ENCODE measurements around the gene SERPINE1.
"Not testable (repeated sequence)": the region's sequence is repeated elsewhere in the genome, so short reads cannot be mapped to it uniquely, and the experiment has no call there.

The SERPINE1 gene

DNA sequence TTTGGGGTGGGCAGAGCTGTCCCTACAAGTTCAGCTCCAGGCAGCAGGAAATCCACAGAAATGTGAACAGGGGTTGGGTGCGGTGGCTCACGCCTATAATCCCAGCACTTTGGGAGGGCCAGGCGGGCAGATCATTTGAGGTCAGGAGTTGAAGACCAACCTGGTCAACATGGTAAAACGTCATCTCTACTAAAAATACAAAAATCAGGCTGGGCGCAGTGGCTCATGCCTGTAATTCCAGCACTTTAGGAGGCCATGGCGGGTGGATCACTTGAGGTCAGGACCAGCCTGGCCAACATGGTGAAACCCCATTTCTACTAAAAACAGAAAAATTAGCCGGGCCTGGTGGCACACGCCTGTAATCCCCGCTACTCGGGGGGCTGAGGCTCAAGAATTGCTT is 23.2 kb upstream of the SERPINE1 start:
- not testable (repeated sequence) for DNase-seq

DNA sequence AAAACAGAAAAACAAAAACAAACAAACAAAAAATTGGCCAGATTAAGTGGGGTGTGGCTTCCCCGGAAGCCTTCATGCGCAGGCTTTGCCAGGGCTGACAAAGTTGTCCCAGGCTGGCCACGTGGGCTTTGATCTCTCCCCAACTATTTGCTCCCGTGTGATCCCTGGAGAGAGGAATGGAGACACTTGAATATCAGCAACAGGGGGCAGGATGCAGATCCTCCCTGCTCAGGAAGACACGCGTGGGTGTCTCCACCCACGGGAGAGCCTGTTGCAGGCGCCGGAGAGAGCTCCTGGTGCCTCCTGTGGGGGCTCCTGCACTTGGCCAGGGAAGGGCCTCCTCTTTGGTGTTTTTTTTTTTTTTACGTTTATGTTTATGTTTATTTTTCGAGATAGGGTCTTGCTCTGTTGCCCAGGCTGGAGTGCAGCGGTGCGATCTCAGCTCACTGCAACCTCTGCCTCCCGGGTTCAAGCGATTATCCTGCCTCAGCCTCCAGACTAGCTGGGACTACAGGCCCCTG is 22.7 kb upstream of the SERPINE1 start:
- DNase-seq = no peak

DNA sequence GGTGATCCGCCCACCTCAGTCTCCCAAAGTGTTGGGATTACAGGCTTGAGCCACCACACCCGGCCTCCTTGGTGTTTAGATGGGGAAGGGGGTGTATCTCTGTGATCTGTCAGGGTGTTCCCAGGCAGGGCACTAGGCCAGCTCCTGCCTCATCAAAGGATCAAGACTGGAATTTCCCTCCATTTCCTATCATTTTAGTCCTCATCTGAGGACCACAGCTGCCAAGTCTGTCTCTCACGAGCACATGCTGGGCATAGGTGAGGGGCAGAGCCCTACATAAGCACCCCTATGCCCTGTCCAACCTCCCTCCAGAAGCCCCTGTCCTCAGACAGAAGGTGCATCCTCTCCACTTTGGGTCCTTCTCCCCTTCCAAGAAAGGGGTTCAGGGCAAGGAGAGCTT is 22.1 kb upstream of the SERPINE1 start:
- DNase-seq = no peak

DNA sequence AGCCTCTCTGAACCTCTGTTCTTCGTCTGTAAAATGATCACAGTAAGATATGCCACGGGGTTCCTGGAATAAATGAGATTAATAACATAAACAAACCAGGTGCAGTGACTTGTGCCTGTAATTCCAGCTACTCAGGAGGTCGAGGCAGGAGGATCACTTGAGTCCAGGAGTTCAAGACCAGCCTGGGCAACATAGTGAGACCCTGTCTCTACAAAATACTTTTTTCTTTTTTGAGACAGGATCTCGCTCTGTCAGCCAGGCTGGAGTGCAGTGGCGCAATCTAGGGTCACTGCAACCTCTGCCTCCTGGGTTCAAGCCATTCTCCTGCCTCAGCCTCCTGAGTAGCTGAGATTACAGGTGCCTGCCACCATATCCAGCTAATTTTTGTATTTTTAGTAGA is 21.7 kb upstream of the SERPINE1 start:
- not testable (repeated sequence) for DNase-seq

DNA sequence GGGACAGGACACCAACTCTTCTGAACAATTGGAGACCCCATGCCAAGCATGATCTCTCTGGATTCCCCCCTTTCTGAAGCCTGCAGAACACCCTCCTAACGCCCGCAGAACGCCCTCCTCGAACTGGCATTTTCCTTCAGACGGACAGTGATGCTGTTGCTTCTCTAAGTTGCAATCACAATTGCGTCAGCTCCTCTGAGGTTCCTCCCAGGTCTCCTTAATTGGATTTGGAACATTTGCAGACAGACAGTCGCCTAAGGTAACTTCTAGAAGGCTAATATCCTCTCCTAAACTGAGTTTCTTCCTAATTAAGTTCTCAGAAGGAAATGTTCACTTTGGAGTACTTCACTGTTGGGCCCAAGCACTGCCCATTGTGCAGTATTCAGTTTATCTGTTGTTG is 20.5 kb upstream of the SERPINE1 start:
- no peak for DNase-seq

DNA sequence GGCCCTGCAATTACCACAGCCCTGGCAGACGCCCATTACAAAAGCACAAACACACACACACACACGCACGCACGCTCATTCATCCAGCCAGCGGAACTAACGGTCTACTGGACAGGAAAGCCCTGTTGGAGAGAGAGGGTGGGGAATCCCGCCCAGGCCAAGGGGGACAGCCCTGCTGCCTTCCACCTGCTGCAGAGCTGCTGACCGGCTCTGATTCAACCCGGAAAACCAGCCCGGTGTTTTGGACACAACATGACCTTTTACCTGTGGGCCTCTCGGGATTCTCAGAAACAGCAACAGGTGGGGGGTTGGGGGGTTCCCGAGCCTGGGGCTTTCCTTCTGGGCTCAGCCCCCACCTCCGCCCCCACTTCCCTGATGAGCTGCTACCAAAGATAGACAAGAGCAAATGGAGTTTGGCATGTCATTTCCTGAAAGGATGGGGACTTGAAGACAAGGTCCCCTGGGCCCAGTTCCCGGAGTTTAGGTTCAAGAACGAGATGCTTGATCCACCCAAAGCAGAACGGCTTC is 18.5 kb upstream of the SERPINE1 start:
- no peak for DNase-seq

DNA sequence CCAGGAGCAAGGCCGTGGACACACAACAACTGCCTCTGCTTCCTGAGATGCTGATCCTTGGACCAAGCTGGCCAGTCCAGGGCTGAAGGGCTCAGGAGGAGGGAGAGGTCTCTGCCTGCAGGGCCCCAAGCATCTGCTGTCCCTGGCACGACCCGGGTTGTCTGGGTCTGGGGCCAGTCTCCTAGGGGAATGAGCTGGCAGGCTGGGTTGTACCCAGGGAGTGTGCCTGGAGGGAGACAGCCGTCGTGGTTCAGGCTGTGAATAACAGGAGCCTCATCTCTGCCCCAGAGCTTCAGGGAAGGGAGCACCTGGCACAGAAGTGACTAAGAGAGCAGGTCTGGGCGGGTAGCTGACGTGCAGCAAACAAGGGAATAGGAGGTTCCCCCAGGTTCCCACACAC is 17.9 kb upstream of the SERPINE1 start:
- DNase-seq = no peak

DNA sequence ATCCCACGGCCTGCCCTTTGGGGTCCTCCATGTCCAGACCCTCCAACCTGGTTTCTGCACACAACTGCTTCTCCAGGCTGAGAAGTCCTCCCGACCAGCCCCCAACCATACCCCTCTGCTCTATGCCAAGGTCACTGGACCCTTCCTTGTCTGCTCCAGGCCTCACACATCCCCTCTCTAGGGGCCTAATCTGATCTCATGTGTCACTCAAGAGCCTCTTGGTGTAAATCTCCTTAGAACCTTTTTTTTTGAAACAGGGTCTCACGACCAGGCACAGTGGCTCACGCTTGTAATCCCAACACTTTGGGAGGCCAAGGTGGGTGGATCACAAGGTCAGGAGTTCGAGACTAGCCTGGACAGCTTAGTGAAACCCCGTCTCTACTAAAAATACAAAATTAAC is 17.5 kb upstream of the SERPINE1 start:
- no peak for DNase-seq

DNA sequence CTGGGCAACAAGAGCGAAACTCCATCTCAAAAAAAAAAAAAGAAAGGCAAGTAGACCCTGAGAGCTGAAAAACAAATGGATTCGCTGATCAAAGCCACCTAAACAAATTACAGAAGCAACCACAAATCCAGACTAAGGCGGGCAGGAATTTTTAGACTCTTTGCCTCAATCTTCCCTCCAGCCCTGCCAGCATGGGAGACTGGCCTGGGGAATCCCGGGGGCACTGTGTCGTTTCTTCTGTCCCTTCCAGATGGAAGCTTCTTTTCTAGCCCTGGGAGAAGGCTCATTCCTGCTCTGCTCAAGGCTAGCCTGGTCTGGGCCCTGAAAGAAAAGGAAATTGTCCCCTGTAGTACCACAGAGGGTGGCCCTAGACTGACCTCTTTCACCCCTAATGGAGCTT is 15.6 kb upstream of the SERPINE1 start:
- DNase-seq = no peak

DNA sequence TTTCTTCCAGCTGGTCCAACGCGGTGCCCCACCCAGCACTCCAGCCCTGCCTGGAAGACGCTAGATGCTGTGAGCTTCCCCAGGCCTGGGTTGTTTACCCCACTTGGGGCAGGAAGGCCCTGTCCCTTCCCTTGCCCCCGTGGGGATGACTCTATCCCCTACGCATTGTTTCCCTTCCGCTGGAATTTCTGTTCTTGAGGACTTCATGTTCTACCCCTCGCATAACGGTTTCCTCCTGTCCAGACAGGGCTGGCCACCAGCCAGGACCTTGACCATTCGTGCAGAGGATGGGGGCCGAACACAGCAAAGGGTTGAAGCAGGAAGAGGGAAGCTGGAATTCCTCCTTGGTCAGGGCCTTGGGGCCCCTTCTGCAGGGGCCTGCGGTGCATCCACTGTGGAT is 14.7 kb upstream of the SERPINE1 start:
- no peak for DNase-seq

DNA sequence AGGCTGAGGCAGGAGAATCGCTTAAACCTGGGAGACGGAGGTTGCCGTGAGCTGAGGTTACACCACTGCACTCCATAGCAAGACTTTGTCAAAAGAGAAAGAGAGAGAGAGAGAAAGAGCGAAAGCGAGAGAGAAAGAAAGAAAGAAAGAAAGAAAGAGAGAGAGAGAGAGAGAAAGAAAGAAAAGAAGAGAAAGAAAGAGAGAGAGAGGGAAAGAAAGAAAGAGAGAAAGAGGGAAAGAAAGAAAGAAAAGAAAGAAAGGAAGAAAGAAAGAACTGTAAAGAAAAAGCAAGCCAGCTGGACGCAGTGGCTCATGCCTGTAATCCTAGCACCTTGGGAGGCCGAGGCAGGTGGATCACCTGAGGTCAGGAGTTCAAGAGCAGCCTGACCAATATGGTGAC is 13.8 kb upstream of the SERPINE1 start:
- not testable (repeated sequence) for DNase-seq

DNA sequence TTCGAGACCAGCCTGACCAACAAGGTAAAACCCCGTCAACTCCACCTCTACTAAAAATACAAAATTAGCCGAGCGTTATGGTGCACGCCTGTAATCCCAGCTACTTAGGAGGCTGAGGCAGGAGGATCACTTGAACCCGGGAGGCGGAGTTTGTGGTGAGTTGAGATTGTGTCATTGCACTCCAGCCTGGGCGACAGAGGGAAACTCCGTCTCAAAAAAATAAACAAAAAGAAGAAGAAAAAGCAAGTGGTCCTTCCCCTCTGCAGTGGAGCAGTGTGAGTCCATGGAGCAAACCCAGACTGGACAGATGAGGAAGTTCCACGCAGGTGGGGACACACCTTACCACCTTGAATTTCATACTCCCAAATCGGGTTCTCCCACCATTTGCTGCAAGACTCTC is 13.1 kb upstream of the SERPINE1 start:
- DNase-seq = no peak

DNA sequence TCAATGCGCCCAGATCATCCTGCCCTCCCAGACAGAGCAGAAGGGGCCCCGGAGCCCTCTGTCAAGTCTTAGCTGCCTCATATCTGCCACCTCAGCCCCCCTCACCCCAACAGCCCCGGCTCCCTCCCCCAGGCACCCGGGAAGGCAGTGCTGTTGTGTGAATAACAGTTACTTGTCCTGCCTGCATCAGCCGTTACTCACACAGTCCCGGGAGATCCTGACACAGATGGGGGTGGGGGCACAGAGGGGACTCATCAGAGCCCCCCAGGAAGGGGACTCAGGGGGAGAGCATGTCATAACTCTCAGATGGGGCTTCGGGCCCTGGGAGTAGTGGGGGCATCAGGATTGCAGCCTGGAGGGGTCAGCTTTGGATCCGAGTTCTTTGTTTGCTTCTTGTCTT is 12.4 kb upstream of the SERPINE1 start:
- DNase-seq = no peak

DNA sequence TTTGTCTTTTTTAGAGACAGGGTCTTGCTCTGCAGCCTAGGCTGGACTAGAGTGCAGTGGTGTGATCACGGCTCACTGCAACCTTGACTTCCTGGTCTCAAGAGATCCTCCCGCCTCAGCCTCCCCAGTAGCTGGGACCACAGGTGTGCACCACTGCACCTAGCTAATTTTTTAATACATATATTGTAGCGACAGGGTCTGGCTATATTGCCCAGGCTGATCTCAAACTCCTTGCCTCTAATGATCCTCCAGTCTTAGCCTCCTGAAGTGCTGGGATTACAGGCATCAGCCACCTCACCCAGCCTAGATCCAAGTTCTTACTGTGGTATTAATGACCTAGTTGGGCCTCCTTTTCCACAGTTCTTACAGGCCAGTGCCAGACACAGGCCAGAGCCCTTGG is 11.7 kb upstream of the SERPINE1 start:
- no peak for DNase-seq

DNA sequence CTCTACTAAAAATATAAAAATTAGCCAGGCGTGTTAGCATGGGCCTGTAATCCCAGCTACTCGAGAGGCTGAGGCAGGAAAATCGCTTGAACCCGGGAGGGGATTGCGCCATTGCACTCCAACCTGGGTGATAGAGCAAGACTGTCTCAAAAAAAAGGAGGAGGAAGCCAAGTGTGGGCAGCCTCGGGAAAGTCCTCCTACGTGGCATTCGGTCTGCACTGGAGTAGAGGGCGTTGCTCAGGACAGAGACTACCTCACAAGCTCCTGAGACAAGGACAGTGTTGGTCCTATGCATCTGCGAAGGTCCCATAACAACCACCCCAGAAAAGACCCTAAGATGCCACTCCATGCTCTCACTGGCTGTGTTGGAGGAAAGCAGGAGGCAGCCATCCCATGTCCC is 10.0 kb upstream of the SERPINE1 start:
- no peak for DNase-seq

DNA sequence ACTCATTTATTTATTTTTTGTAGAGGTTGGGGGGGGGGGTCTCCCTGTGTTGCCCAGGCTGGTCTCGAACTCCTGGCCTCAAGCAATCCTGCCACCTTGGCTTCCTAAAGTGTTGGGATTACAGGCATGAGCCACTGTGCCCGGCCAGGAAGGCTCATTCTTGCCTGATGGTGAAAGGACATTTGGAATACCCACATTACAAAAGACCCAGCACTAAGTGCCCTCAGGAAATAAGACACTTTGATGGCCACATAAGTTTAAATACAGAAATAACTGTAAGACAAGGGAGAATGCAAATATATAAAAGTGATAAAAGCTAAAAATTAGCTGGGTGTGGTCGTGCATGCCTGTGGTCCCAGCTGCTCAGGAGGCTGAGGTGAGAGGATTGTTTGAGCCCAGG is 8.0 kb upstream of the SERPINE1 start:
- DNase-seq = no peak

DNA sequence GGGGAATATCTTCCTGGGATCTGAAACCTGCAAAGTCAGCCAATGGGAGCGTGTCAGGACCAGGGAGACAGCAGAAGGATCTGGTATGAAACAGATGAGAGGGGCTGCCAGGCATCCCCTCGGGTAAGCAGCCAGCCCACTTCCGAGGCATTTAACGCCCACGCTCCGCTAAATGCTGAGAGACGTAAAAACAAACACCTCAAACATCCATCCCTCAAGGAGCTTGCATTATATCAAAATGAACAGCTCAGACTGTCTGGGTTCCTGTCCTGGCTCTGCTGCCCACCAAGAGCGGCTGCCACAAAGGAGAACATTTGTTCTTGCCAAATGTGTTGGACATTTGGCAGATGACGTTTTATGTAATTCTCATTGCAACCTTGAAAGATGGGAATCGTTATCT is 7.0 kb upstream of the SERPINE1 start:
- no peak for DNase-seq

DNA sequence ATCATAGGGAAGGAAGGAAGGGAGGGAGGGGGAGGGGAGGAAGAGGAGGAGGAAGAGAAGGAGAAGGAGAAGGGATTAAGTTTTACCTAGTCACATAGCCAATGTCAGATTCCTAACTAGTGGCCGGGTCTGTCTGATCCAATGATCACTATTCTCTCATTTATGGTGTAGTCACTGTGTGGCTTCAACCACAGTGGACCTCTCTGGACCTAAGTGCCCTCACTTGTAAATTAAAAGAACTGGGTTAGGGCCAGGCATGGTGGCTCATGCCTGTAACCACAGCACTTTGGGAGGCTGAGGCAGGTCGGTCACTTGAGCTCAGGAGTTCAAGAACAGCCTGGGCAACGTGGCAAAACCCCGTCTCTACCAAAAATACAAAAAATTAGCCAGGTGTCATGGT is 6.6 kb upstream of the SERPINE1 start:
- no peak for DNase-seq

DNA sequence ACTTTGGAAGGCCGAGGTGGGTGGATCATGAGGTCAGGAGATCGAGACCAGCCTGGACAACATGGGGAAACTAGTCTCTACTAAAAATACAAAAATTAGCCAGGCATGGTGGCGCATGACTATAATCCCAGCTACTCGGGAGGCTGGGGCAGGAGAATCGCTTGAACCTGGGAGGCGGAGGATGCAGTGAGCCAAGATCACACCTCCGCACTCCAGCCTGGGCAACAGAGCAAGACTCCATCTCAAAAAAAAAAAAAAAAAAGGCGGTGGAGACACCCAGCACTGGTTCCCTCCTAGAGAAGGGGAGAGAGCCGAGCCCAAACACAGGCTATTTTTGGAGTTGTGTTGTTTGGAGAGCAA is 5.3 kb upstream of the SERPINE1 start:
- DNase-seq = not testable (repeated sequence)

DNA sequence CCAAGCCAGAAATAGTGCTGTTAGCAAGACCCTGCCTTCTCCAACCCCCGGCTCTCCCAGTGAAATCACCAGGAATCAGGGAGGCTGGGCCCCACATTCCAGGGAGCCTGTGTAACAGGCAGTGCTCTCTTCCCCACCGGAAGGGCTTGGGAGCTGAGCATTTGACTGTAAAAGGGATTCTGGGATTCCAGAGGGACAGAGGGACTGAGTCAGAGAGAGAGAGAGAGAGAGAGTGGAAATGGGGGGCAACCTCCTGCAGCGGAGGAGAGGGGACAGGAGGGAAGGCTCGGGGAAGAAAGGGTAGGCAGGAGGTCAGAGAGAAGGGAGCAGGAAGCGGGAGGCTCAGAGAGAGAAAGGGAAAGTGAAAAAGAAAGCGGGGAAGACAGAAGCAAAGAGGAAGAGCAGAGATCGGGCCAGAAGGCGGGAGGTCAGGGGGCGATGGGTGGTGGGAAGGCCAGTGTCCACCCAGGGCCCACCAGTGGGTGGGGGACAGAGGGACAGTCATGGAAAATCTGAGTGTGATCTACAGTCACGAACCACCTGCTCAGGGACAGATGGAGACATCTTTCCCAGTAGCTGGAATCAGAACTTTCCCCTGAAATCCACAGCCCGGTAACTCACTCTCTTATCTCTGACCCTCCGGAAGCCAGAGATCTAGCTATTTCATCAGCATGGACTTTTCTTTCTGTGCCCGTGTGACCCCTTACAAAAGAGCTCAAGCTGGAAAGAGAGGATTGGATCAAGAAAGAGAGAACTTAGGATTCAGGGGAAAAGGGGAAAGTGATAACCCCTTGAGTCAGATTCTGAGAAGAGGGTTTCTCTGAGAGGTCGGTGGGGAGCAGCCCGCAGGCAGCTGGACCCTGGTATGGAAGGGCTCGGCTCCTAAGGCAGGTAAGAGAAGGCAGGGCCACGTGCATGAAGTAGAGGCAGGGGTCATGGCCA is 4.6 kb upstream of the SERPINE1 start:
- DNase-seq = no peak

DNA sequence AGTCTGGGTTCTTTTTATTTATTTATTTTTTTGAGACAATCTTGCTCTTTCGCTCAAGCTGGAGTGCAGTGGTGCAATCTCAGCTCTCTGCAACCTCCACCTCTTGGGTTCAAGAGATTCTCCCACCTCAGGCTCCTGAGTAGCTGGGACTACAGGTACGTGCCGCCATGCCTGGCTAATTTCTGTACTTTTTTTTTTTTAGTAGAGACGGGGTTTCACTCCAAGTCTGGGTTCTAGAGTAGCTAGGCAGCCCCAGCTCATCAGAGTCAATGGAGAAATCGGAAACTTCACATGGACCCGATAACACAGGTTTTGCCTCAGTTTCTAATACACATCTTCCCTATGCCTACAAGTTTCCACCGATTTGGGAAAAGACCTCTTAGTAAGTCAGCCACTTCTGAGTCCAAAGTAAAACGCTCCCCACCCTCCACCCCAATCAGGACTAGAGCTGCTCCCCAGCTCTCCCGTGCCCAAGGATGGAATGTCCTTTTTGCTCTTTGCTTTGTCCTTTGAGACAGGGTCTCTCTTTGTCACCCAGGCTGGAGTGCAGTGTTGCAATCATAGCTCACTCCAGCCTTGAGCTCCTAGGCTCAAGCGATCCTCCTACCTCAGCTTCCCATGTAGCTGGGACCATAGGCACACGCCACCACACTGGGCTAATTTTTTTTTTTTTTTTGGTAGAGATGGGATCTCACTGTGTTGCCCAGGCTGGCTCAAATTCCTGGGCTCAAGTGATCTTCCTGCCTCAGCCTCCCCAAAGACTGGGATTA is 3.8 kb upstream of the SERPINE1 start:
- DNase-seq = no peak

DNA sequence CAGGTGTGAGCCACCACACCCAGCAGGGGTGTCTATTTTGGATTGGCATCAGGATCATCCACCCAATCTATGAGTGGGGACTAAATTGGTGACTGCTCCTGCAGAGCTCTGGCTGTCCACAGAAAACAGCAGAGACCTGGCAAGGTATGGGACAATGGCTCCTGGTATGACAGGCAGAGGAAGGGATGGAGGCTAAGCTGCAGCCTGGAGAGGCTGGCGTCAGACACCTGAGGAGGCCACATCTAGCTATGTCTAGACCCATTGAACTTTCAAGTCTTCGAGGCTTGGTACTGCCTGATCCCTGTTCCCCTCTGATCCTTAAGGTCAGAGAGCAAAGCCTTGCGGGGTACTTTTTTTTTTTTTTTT is 3.2 kb upstream of the SERPINE1 start:
- no peak for DNase-seq

DNA sequence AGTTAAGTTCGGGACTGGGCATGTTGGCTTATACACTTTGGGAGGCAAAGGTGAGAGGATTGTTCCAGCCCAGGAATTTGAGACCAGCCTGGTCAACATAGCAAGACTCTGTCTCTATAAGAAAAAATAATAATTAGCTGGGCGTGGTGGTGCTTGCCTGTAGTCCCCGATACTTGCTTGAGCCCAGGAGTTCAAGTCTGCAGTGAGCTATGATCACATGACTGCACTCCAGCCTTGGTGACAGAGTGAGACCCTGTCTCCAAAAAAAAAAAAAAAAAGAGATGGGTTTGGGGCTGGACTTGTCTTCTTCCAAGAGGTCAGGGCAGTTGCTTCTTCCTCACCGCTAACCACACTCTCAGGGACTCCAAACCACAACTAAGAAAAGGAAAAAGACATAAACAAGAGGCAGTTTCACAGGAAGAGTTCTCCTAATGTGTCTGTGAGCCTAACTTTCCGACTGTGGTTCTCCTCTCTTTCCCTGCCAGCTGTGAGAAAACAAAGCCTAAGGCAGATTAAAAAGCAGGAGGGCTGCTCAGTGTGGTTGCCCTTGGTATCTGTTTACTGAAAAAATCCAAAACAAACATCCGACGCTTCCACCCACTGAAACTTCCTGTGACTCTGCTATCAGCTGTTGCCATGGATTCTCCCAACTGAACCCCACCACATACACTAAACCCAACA is 2.4 kb upstream of the SERPINE1 start:
- DNase-seq = no peak
